ENCODE results near the gene AGRP. TPM values are rescaled to one million over a fixed set of nuclear protein-coding genes. Genes with fewer than 3 reads are reported as not detected.

Gene AGRP
- polyA plus RNA-seq, 5 donors: 0.32 TPM; not detected in 4

- peak; percentile 81 to 82 for DNase-seq
Measured at GRCh38 chr16:67445913-67446907, 37.1 kb downstream of the AGRP start.

DNA sequence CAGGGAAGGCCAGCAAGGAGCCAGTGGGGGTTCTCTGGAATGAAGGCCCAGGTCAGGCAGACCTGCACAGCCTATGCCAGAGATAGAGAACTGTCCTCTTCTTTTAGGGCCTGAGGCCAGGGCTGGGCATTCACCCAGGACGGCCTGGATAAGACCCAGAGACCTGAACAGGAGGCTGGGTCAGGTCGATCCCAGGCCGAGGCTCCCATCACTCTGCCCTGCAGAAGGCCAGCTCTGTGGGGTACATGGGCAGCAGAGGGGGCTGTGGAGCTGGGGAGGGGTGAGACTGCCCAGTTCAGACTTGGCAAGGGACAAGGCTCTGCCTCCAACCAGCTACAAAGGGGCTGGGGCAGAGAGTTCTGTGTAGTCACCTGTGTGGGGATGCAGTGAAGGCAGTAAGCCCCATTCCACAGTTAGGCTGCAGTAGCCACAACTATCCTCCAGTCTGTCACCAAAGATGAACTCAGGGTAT is 37.9 kb downstream of the AGRP start:
- DNase-seq: no peak

DNA sequence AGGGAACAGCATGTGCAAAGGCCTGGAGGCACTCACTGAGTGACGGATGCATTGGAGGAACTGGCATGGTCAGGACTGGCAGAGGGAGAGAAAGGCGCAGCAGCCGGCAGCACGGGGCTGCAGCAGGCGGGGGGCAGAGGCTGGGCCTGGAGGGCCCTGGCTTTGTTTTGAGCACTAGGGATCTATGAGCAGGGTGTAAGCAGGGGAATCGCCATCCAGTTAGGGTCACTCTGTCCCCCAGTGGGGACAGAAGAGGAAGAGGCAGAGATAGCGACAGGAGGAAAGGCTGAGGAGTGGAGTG is 38.3 kb downstream of the AGRP start:
- no peak for DNase-seq

DNA sequence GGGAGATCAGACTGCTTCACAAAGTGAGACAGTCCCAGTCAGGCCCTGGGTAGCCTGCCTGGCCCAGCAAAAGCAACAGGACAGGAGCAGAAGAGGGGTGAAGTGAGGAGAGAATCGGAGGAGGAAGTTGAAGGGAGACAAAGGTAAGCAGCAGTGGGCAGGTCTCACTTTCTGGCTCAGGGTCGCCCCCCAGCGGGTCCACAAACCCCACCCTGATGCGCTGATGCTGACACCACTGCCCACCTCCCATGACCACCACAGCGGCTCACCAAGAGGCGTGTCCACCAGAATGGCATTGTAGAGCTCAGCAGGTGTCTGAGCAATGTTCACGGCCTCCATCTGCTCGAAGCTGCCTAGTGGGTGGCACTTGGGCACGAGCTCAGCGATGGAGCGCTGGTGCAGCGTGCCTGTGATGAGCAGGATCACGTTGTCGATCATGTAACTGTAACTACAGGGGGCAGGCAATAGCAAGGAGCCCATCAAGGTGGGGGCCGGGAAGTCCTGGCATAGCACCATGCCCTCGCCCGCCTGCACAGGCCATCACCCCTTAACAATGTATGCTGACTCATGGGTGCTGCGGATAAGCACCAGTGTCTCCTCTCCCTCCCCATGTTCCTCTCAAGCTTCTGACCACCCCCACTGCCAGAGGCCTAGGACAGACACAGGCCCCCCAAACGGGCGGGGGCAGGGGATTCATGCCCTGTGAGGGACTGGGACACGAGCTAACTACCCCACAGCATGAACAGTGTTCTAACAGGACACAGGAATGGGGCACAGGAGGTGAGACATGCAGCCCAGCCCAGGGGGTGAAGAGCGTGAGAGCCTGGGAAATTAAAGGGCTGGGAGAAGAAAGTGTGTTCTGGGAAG is 38.9 kb downstream of the AGRP start:
- no peak for DNase-seq

GRCh38 chr16:67443265-67443664 is 40.1 kb downstream of the AGRP start:
- DNase-seq: peak in 1 of 2 donors; percentile 52

GRCh38 chr16:67442581-67443255 is 40.6 kb downstream of the AGRP start:
- DNase-seq: no peak

DNA sequence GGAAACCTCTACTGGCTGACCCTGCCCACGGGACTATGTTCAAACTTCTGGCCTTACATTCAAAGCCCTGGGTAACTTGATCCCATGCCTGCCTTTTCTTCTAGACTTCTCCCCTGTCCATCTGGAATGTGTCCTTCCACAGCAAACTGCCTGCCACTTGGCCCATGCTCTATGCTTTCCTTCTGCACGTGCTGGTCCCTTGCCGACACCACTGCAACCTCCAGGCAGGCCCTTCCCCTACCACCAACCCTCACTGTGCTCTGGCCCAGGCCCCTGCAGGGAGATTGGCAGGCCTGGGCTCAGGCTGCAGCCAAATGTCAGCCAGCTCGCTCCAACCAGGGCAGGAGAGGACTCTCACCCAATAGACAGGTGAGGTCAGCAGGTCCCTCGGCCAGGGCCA is 41.4 kb downstream of the AGRP start:
- DNase-seq: peak in 1 of 2 donors; percentile 56

DNA sequence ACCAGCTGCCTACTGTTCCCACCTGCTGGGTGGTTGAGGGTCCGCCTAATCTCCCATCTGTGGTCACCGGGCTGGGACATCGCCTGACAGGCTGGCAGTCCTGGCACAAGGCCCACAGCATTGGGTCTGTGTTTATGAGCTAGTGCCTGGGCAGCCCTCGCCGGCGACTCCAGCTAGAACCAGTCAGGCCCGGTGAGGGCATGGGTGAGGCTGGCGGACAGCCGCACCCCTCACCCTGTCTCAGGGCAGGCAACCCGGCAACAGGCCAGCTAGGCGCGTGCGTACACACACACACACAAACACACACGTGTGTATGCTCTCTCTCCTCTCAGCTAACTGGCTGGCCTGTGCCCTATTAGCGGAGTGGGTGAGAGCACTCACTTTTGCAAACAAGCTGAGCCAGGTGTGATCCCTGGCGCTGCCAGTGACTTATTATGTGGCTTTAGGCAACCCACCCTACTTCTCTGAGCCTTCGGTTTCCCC is 42.0 kb downstream of the AGRP start:
- peak; percentile 72 to 73 for DNase-seq

DNA sequence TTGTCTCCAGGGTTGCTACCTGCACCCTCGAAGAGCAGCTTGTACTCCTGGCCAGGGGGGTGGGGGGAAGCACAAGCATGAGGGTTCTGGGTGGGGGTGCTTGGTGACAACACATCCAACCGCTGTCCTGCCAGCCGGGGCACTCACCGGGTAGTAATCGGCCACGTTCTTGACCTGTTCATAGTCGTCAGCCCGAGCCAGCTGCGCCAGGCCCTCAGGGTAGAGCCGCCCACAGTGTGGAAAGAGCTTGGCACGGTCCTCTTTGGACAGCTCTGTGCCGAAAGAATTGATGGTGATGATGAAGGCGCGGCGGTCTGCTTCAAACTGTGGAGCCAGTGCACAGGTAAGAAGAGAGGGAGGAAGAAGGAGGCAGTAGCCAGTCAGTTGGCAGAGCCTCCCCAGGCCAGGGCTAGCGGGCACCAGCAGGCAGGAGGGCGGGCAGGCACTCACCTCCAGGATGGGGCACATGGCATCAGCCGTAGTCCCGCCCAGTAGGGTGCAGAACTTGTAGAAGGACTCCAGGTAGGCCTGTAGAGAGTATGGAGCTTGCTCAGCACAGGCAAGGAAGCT is 44.4 kb downstream of the AGRP start:
- no peak for DNase-seq

GRCh38 chr16:67438098-67438791 is 45.1 kb downstream of the AGRP start:
- no peak for DNase-seq

- no peak for DNase-seq
Measured at GRCh38 chr16:67437513-67437912, 45.8 kb downstream of the AGRP start.

DNA sequence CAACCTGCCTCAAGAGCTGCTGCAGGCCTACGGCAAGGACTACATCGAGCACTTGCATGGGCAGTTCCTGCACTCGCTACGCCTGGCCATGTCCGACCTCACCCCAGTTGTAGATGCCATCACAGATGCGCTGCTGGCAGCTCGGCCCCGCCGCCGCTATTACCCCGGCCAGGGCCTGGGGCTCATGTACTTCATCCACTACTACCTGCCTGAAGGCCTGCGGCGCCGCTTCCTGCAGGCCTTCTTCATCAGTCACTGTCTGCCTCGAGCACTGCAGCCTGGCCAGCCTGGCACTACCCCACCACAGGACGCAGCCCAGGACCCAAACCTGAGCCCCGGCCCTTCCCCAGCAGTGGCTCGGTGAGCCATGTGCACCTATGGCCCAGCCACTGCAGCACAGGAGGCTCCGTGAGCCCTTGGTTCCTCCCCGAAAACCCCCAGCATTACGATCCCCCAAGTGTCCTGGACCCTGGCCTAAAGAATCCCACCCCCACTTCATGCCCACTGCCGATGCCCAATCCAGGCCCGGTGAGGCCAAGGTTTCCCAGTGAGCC is 46.6 kb downstream of the AGRP start:
- DNase-seq: no peak

- DNase-seq: no peak
Measured at GRCh38 chr16:67435758-67436164, 47.6 kb downstream of the AGRP start.

- DNase-seq: no peak
Measured at GRCh38 chr16:67433131-67433719, 50.1 kb downstream of the AGRP start.

Other genes starting within 250 kb of the AGRP start
- 100 to 1,000 TPM; 134 to 279 (median 182) TPM for gene FHOD1, start 236.1 kb downstream of the AGRP start, polyA plus RNA-seq (ENCODE audit: insufficient read depth in 1 of 5, insufficient read length in 5 of 5, low replicate concordance in 1 of 5)
- gene SLC9A5, start 234.6 kb downstream of the AGRP start, polyA plus RNA-seq (ENCODE audit: insufficient read depth in 1 of 5, insufficient read length in 5 of 5, low replicate concordance in 1 of 5): 10 to 100 TPM; 15.7 to 21.1 (median 19.4) TPM
- 10 to 100 TPM; 29.1 to 38.9 (median 31.0) TPM for gene PLEKHG4, start 204.0 kb downstream of the AGRP start, polyA plus RNA-seq (ENCODE audit: insufficient read depth in 1 of 5, insufficient read length in 5 of 5, low replicate concordance in 1 of 5)
- 10 to 100 TPM in 2 of 5 donors, 1 to 10 TPM in 3; 6.5 to 10.3 (median 8.5) TPM for gene KCTD19, start 156.8 kb downstream of the AGRP start, polyA plus RNA-seq (ENCODE audit: insufficient read depth in 1 of 5, insufficient read length in 5 of 5, low replicate concordance in 1 of 5)
- 10 to 100 TPM; 38.8 to 67.8 (median 55.0) TPM for gene LRRC36, start 156.7 kb downstream of the AGRP start, polyA plus RNA-seq (ENCODE audit: insufficient read depth in 1 of 5, insufficient read length in 5 of 5, low replicate concordance in 1 of 5)
- gene TPPP3, start 90.0 kb downstream of the AGRP start, polyA plus RNA-seq (ENCODE audit: insufficient read depth in 1 of 5, insufficient read length in 5 of 5, low replicate concordance in 1 of 5): 100 to 1,000 TPM; 284 to 468 (median 389) TPM
- gene ZDHHC1, start 67.1 kb downstream of the AGRP start, polyA plus RNA-seq (ENCODE audit: insufficient read depth in 1 of 5, insufficient read length in 5 of 5, low replicate concordance in 1 of 5): 10 to 100 TPM; 14.7 to 28.3 (median 20.0) TPM
- 10 to 100 TPM; 31.9 to 86.2 (median 58.9) TPM for gene HSD11B2, start 52.4 kb downstream of the AGRP start, polyA plus RNA-seq (ENCODE audit: insufficient read depth in 1 of 5, insufficient read length in 5 of 5, low replicate concordance in 1 of 5)
- 10 to 100 TPM; 44.5 to 73.4 (median 48.8) TPM for gene ATP6V0D1, start 2.4 kb downstream of the AGRP start, polyA plus RNA-seq (ENCODE audit: insufficient read depth in 1 of 5, insufficient read length in 5 of 5, low replicate concordance in 1 of 5)
- gene RIPOR1, start 45.3 kb upstream of the AGRP start, polyA plus RNA-seq (ENCODE audit: insufficient read depth in 1 of 5, insufficient read length in 5 of 5, low replicate concordance in 1 of 5): 10 to 100 TPM; 38.3 to 62.4 (median 53.0) TPM
- gene CTCF, start 79.0 kb upstream of the AGRP start, polyA plus RNA-seq (ENCODE audit: insufficient read depth in 1 of 5, insufficient read length in 5 of 5, low replicate concordance in 1 of 5): 10 to 100 TPM; 65.8 to 73.4 (median 71.6) TPM
- 1 to 10 TPM; 2.4 to 6.3 (median 4.6) TPM for gene CARMIL2, start 161.6 kb upstream of the AGRP start, polyA plus RNA-seq (ENCODE audit: insufficient read depth in 1 of 5, insufficient read length in 5 of 5, low replicate concordance in 1 of 5)
- 10 to 100 TPM; 19.0 to 30.4 (median 23.0) TPM for gene ACD, start 176.7 kb upstream of the AGRP start, polyA plus RNA-seq (ENCODE audit: insufficient read depth in 1 of 5, insufficient read length in 5 of 5, low replicate concordance in 1 of 5)
- gene PARD6A, start 177.4 kb upstream of the AGRP start, polyA plus RNA-seq (ENCODE audit: insufficient read depth in 1 of 5, insufficient read length in 5 of 5, low replicate concordance in 1 of 5): 1 to 10 TPM; 1.2 to 2.7 (median 1.5) TPM
- 10 to 100 TPM; 18.4 to 34.7 (median 25.3) TPM for gene ENKD1, start 183.2 kb upstream of the AGRP start, polyA plus RNA-seq (ENCODE audit: insufficient read depth in 1 of 5, insufficient read length in 5 of 5, low replicate concordance in 1 of 5)
- 1 to 10 TPM; 2.0 to 3.4 (median 3.1) TPM for gene C16orf86, start 183.3 kb upstream of the AGRP start, polyA plus RNA-seq (ENCODE audit: insufficient read depth in 1 of 5, insufficient read length in 5 of 5, low replicate concordance in 1 of 5)
- 10 to 100 TPM; 28.1 to 40.8 (median 36.1) TPM for gene GFOD2, start 235.8 kb upstream of the AGRP start, polyA plus RNA-seq (ENCODE audit: insufficient read depth in 1 of 5, insufficient read length in 5 of 5, low replicate concordance in 1 of 5)

Measured in right lung (tissue), 5 donors.